IPS DF 4.7 (cell line): Measurements from ENCODE around the gene ABCF2.
A peak's percentile ranks its signal among the peaks of the same experiment; 100 is the strongest.

Experiments used
- DNase-seq: peaks from one replicate; pipeline ENCODE4 v3.0.0-alpha.2; 2013; ENCODE audit warnings: low spot score; ENCODE audit errors: extremely low read depth

The ABCF2 gene

GRCh38 chr7:151226875-151227782, at the start of gene ABCF2:
Gene ABCF2 (minus strand): TSS chr7:151227205. CDS start chr7:151226458, 747 bp downstream.
- peak; percentile 90 for DNase-seq

GRCh38 chr7:151275813-151276577, 49.0 kb upstream of the ABCF2 start:
- DNase-seq = no peak

- DNase-seq = no peak
These were observed 48.2 kb upstream of the ABCF2 start for GRCh38 chr7:151274936-151275812.

- no peak for DNase-seq
These were observed 47.4 kb upstream of the ABCF2 start for GRCh38 chr7:151274396-151274795.

- DNase-seq = no peak
These were observed 46.8 kb upstream of the ABCF2 start for GRCh38 chr7:151273651-151274390.

GRCh38 chr7:151272877-151273276, 45.9 kb upstream of the ABCF2 start:
- no peak for DNase-seq

- DNase-seq = no peak
These were observed 45.4 kb upstream of the ABCF2 start for GRCh38 chr7:151272405-151272804.

GRCh38 chr7:151271699-151272355, 44.8 kb upstream of the ABCF2 start:
- DNase-seq = no peak

GRCh38 chr7:151269511-151269910, 42.5 kb upstream of the ABCF2 start:
- DNase-seq = no peak

GRCh38 chr7:151265351-151265931, 38.4 kb upstream of the ABCF2 start:
- DNase-seq = no peak

- DNase-seq = no peak
These were observed 37.6 kb upstream of the ABCF2 start for GRCh38 chr7:151264615-151265014.

- no peak for DNase-seq
These were observed 34.5 kb upstream of the ABCF2 start for GRCh38 chr7:151261529-151261928.

- no peak for DNase-seq
These were observed 33.9 kb upstream of the ABCF2 start for GRCh38 chr7:151260883-151261282.

GRCh38 chr7:151260471-151260870, 33.5 kb upstream of the ABCF2 start:
- DNase-seq = no peak

GRCh38 chr7:151257990-151258389, 31.0 kb upstream of the ABCF2 start:
- DNase-seq = no peak

GRCh38 chr7:151256410-151257045, 29.5 kb upstream of the ABCF2 start:
- no peak for DNase-seq

GRCh38 chr7:151255390-151255789, 28.4 kb upstream of the ABCF2 start:
- no peak for DNase-seq

- DNase-seq = no peak
These were observed 27.8 kb upstream of the ABCF2 start for GRCh38 chr7:151254851-151255250.

- no peak for DNase-seq
These were observed 27.3 kb upstream of the ABCF2 start for GRCh38 chr7:151254316-151254715.
